Gastrocnemius medialis (tissue), 4 donors: ENCODE results near the gene KLF9. TPM values are rescaled to one million over a fixed set of nuclear protein-coding genes. Genes with fewer than 3 reads are reported as not detected.

Experiments
- ATAC-seq, 2 donors: fragments of 150-250 bp; one replicate each; pipeline ENCODE4 v1.9.1; 2016
- DNase-seq, 2 donors: peaks; one replicate each; pipeline ENCODE4 v3.0.0-alpha.2; 2019
- H3K27ac ChIP-seq, 4 donors: fragments of 200-600 bp; sonication (generic); 1 replicate in 1 of 4; 2 replicates in 3 of 4; pipeline ENCODE4 v1.5.1; 2016 to 2018; ENCODE audit warnings: mild to moderate bottlenecking in 2 of 4, moderate library complexity in 1 of 4
- H3K27me3 ChIP-seq, 3 donors: fragments of 200-600 bp; sonication (generic) in 2 of 3; 1 replicate in 1 of 3; 2 replicates in 2 of 3; pipeline versions ENCODE4 v1.5.1 to v1.6.0; 2016 to 2019; ENCODE audit warnings: mild to moderate bottlenecking in 1 of 3, moderate library complexity in 1 of 3
- H3K36me3 ChIP-seq, 2 donors: fragments of 200-600 bp; sonication (generic) in 1 of 2; one replicate each; pipeline ENCODE4 v1.5.1; 2017 to 2018
- H3K4me1 ChIP-seq, 2 donors: fragments of 200-600 bp; sonication (generic) in 1 of 2; one replicate each; pipeline ENCODE4 v1.5.1; 2016 to 2017; ENCODE audit warnings: mild to moderate bottlenecking in 2 of 2
- H3K4me3 ChIP-seq, 4 donors: fragments of 200-600 bp; sonication (generic) in 3 of 4; 1 replicate in 1 of 4; 2 replicates in 3 of 4; pipeline ENCODE4 v1.5.1; 2016 to 2019; ENCODE audit warnings: mild to moderate bottlenecking in 2 of 4
- H3K9me3 ChIP-seq, 3 donors: fragments of 200-600 bp; sonication (generic) in 2 of 3; 1 replicate in 1 of 3; 2 replicates in 2 of 3; pipeline ENCODE4 v1.5.1; 2016 to 2019
- POLR2A ChIP-seq, 2 donors: fragments of 450-650 bp; IDR thresholded peaks; one replicate each; pipeline ENCODE4 v1.6.1; 2017; ENCODE audit warnings: antibody characterized with exemption in 2 of 2, mild to moderate bottlenecking in 2 of 2, moderate library complexity in 2 of 2
- in situ Hi-C, 4 donors: fragments of 200-750 bp; cut with MboI; loops; one replicate each; pipeline versions ENCODE4 v1.15.0 to v1.8.0; 2017; ENCODE audit warnings: low sequenced_read_pairs in 4 of 4
- intact Hi-C: fragments of 100-400 bp; cut with DNase I; formaldehyde crosslinking; loops from one replicate; pipeline ENCODE4 v1.15.1; 2023; ENCODE audit warnings: low total_unique reads
- total RNA-seq, 4 donors: library from RNA; depleted of rRNA; stranded (reverse); fragments of >200 nt; gene quantifications; one replicate each; pipeline versions ENCODE4 v1.1.0 to v1.2.3, GENCODE V29; 2016
- TF ChIP-seq, protein P1 (sequence below), 5 experiments: fragments of 450-650 bp in 3 of 5; fragments of 200-600 bp in 2 of 5; sonication (generic) in 2 of 5; IDR thresholded peaks in 4 of 5; conservative IDR thresholded peaks in 1 of 5; 1 replicate in 4 of 5; 2 replicates in 1 of 5; pipeline ENCODE4 v1.5.1; 2016 to 2019; ENCODE audit warnings: antibody characterized with exemption in 5 of 5, mild to moderate bottlenecking in 3 of 5, moderate library complexity in 3 of 5

Gene KLF9
- total RNA-seq, 4 donors from 2014 or later = 122 to 174 (median 169) TPM

DNA sequence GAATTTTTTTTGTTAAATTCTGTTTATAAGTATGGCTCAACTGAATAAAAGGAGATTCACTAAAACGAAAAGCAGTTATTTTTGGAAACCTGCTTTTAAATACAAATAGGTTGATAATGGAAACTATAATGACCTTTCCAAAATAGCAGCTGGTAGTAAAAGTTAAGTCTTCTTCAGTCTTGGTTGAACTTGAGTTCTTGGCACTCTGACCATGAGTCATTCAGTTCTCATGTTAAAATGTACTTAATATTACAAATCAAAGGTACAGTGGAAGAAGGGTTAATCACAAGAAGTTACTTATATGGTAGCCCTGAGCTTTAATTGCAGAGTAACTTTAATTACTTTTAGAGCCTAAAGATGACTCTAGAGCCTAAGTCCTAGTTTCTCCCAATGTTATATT, 62.1 kb downstream of the KLF9 start:
- no peak for DNase-seq
- H3K27ac ChIP-seq = peak overlapping the region in 3 of 4 donors; percentile 16 to 43 (median 18)
- no peak overlapping the region for H3K4me3 ChIP-seq
- in situ Hi-C loops = loop anchor here in 2 of 4 donors (10.0 kb wide), 2 partner anchors 132 to 252 kb away; no protein-coding TSS in a partner anchor
- ATAC-seq = no peak
- intact Hi-C loops = loop anchor here (2.0 to 5.0 kb wide), 2 partner anchors 50 to 132 kb away; no protein-coding TSS in a partner anchor
- H3K27me3 ChIP-seq = no peaks in the 10 kb centered on the region
- H3K4me1 ChIP-seq = peaks cover 0 to 16% of the 10 kb centered on the region in 2 donors
- TF ChIP-seq, protein P1, sequence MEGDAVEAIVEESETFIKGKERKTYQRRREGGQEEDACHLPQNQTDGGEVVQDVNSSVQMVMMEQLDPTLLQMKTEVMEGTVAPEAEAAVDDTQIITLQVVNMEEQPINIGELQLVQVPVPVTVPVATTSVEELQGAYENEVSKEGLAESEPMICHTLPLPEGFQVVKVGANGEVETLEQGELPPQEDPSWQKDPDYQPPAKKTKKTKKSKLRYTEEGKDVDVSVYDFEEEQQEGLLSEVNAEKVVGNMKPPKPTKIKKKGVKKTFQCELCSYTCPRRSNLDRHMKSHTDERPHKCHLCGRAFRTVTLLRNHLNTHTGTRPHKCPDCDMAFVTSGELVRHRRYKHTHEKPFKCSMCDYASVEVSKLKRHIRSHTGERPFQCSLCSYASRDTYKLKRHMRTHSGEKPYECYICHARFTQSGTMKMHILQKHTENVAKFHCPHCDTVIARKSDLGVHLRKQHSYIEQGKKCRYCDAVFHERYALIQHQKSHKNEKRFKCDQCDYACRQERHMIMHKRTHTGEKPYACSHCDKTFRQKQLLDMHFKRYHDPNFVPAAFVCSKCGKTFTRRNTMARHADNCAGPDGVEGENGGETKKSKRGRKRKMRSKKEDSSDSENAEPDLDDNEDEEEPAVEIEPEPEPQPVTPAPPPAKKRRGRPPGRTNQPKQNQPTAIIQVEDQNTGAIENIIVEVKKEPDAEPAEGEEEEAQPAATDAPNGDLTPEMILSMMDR (IDR thresholded peaks at IDR 0.05 in 4 of 5, conservative IDR thresholded peaks at IDR 0.05 in 1 of 5) = no peak
- no peak for TF ChIP-seq POLR2A (IDR thresholded peaks at IDR 0.05)
- no peaks in the 10 kb centered on the region for H3K9me3 ChIP-seq
- peaks cover 0 to 44% of the 10 kb centered on the region in 2 donors for H3K36me3 ChIP-seq

GRCh38 chr9:70347046-70347445, 67.4 kb downstream of the KLF9 start:
- Histone ChIP-seq H3K27ac (no peak overlapping the region), H3K9me3 (no peaks in the 10 kb centered on the region), H3K36me3 (peaks cover 0 to 57% of the 10 kb centered on the region in 2 donors), H3K4me1 (peaks cover 0 to 3% of the 10 kb centered on the region in 2 donors), H3K4me3 (no peak overlapping the region), H3K27me3 (no peaks in the 10 kb centered on the region)
- in situ Hi-C loops (loop anchor here in 2 of 4 donors (5.0 to 10.0 kb wide), 2 partner anchors 148 to 255 kb away; no protein-coding TSS in a partner anchor), intact Hi-C loops (no loop called here)
- TF ChIP-seq, protein P1 (IDR thresholded peaks at IDR 0.05 in 4 of 5, conservative IDR thresholded peaks at IDR 0.05 in 1 of 5) = no peak
- TF ChIP-seq POLR2A (IDR thresholded peaks at IDR 0.05) = no peak
- ATAC-seq (no peak), DNase-seq (no peak)

GRCh38 chr9:70340572-70340971, 73.9 kb downstream of the KLF9 start:
- Histone ChIP-seq H3K4me3 (no peak overlapping the region), H3K9me3 (no peaks in the 10 kb centered on the region), H3K36me3 (peaks cover 0 to 7% of the 10 kb centered on the region in 2 donors), H3K27ac (no peak overlapping the region), H3K4me1 (no peaks in the 10 kb centered on the region), H3K27me3 (no peaks in the 10 kb centered on the region)
- ATAC-seq (no peak), DNase-seq (no peak)
- intact Hi-C loops (loop anchor here (1.0 kb wide), 1 partner anchor 262 kb away; no protein-coding TSS in a partner anchor), in situ Hi-C loops (loop anchor here in 2 of 4 donors (5.0 to 10.0 kb wide), 3 partner anchors 147 to 262 kb away; no protein-coding TSS in a partner anchor)
- TF ChIP-seq, protein P1 (IDR thresholded peaks at IDR 0.05 in 4 of 5, conservative IDR thresholded peaks at IDR 0.05 in 1 of 5) = peak; percentile 39 to 64 (median 58)
- TF ChIP-seq POLR2A (IDR thresholded peaks at IDR 0.05) = no peak

Other genes starting within 250 kb of the KLF9 start
- 100 to 1,000 TPM in 1 of 4 donors, 10 to 100 TPM in 3; 16.2 to 250 (median 20.5) TPM for gene SMC5, start 155.7 kb downstream of the KLF9 start, total RNA-seq